Neural cell (in vitro differentiated cells): Measurements from ENCODE around the gene GABRB1.

Experiments used
- CTCF ChIP-seq: fragments of 450-650 bp; IDR thresholded peaks from 2 replicates; pipeline ENCODE4 v1.5.1; 2014; ENCODE audit warnings: antibody characterized with exemption, mild to moderate bottlenecking, moderate library complexity; ENCODE audit not compliant: poor library complexity, severe bottlenecking
- EP300 ChIP-seq: fragments of 450-650 bp; conservative IDR thresholded peaks from 2 replicates; pipeline ENCODE4 v1.6.1; 2014; ENCODE audit warnings: antibody characterized with exemption, mild to moderate bottlenecking, moderate library complexity; ENCODE audit not compliant: poor library complexity, severe bottlenecking
- EZH2 ChIP-seq: fragments of 200-600, 300-800 bp; shearing (Covaris generic), sonication (generic); IDR thresholded peaks from 2 replicates; pipeline ENCODE4 v1.6.1; 2014; ENCODE audit warnings: antibody characterized with exemption, low read length, borderline replicate concordance, mild to moderate bottlenecking; ENCODE audit not compliant: insufficient read depth, poor library complexity, severe bottlenecking
- MXI1 ChIP-seq: fragments of 450-650 bp; conservative IDR thresholded peaks from 2 replicates; pipeline ENCODE4 v1.6.1; 2014; ENCODE audit warnings: antibody characterized with exemption, mild to moderate bottlenecking; ENCODE audit not compliant: poor library complexity, severe bottlenecking
- POLR2AphosphoS5 ChIP-seq: IDR thresholded peaks from 2 replicates; pipeline ENCODE4 v1.6.1; 2012
- RAD21 ChIP-seq: fragments of 450-650 bp; conservative IDR thresholded peaks from 2 replicates; pipeline ENCODE4 v1.6.1; 2014; ENCODE audit warnings: antibody characterized with exemption, mild to moderate bottlenecking, moderate library complexity
- REST ChIP-seq: IDR thresholded peaks from 2 replicates; pipeline ENCODE4 v1.6.1; 2012; ENCODE audit warnings: borderline replicate concordance
- SMC3 ChIP-seq: fragments of 450-650 bp; conservative IDR thresholded peaks from 2 replicates; pipeline ENCODE4 v1.6.1; 2014; ENCODE audit warnings: antibody characterized with exemption, mild to moderate bottlenecking, moderate library complexity; ENCODE audit not compliant: poor library complexity
- TAF1 ChIP-seq: IDR thresholded peaks from 2 replicates; pipeline ENCODE4 v1.6.1; 2012; ENCODE audit warnings: low read depth

- no peak for TF ChIP-seq EZH2
- no peak for TF ChIP-seq CTCF
- TF ChIP-seq POLR2AphosphoS5: no peak
- no peak for TF ChIP-seq REST
- no peak for TF ChIP-seq EP300
- TF ChIP-seq RAD21: no peak
- TF ChIP-seq SMC3: no peak
- no peak for TF ChIP-seq MXI1
- TF ChIP-seq TAF1: no peak
Measured at GRCh38 chr4:47471591-47471990, 440.2 kb downstream of the GABRB1 start.
